Natural killer cell treated with Interleukin-12 subunit alpha and Interleukin-12 subunit beta and Interleukin-15 and Interleukin-18, amount 100 ng/mL, for 72 hours (primary cell): Measurements from ENCODE around the gene PPM1L. TPM values are rescaled to one million over a fixed set of nuclear protein-coding genes. Genes with fewer than 3 reads are reported as not detected.
A peak's percentile ranks its signal among the peaks of the same experiment; 100 is the strongest.

Source experiments
- ATAC-seq, 2 donors: fragments of 150-1000 bp; cut with Tn5 transposase in 1 of 2; sonication (Bioruptor Pico), chemical (Tn5 transposase) in 1 of 2; 2 replicates each; pipeline ENCODE4 v1.10.0; 2021
- DNase-seq: peaks from one replicate; pipeline ENCODE4 v3.0.0; 2022; ENCODE audit warnings: low spot score
- H3K27ac Mint-ChIP-seq, 2 donors: 1 replicate in 1 of 2; 2 replicates in 1 of 2; pipeline ENCODE4 v1.8.0; 2022; ENCODE audit warnings: mixed read lengths in 2 of 2, mild to moderate bottlenecking in 1 of 2, moderate library complexity in 1 of 2
- H3K27me3 Mint-ChIP-seq, 2 donors: 1 replicate in 1 of 2; 2 replicates in 1 of 2; pipeline ENCODE4 v1.8.0; 2022; ENCODE audit warnings: mixed read lengths in 2 of 2
- H3K36me3 Mint-ChIP-seq: one replicate; pipeline ENCODE4 v1.8.0; 2022; ENCODE audit warnings: mixed read lengths
- H3K4me1 Mint-ChIP-seq, 2 donors: 1 replicate in 1 of 2; 2 replicates in 1 of 2; pipeline ENCODE4 v1.8.0; 2022; ENCODE audit warnings: low read depth in 2 of 2, mixed read lengths in 2 of 2, mild to moderate bottlenecking in 1 of 2
- H3K4me3 Mint-ChIP-seq: one replicate; pipeline ENCODE4 v1.8.0; 2022; ENCODE audit warnings: mixed read lengths
- H3K9me3 Mint-ChIP-seq: 2 replicates; pipeline ENCODE4 v1.8.0; 2022; ENCODE audit warnings: mixed read lengths
- total RNA-seq, 2 donors: library from RNA; stranded (reverse); gene quantifications; one replicate each; pipeline ENCODE4 v1.2.3, GENCODE V29; 2022

PPM1L gene
- total RNA-seq, 2 donors from 2014 or later: 14.9 to 15.2 TPM

DNA sequence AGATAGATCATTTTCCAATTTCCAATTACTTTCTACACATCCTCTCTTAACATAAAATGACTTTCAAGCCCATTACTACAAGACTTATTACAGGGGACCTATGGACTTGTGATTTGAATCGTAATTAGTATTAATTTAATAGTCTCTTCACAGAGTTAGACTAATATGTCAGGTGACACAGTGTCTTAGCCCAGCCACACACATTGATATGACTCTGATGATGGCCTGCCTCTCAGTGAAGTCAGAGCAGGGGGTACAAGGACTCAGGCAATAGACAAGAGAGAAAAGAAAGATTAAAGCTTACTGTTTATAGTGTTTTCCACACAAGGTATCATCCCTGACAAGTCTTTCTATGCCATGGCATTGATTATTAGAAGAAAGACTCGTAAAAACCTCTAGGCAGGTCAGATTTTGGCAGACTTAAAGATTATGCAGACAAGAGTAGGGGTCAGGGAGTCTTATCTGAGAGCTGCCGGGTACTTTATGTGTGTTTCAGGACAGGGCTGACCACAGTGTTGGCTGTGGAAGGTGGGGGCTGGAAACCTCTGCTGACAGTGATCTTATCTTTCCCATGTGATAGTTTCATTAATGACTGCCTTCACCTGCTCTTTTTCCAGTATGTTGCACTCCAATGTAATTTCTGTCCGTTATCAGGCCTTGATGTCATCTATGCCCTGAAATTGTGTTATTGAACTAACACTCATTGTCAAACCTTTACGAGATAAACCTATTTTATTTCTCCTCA is 299.0 kb downstream of the PPM1L start:
- no peak for DNase-seq
- no peak overlapping the region for H3K4me3 Mint-ChIP-seq
- no peaks in the 10 kb centered on the region for H3K36me3 Mint-ChIP-seq
- peaks cover 22 to 28% of the 10 kb centered on the region in 2 donors for H3K4me1 Mint-ChIP-seq
- H3K27ac Mint-ChIP-seq: no peak overlapping the region
- no peak for ATAC-seq
- no peaks in the 10 kb centered on the region for H3K27me3 Mint-ChIP-seq
- no peaks in the 10 kb centered on the region for H3K9me3 Mint-ChIP-seq

DNA sequence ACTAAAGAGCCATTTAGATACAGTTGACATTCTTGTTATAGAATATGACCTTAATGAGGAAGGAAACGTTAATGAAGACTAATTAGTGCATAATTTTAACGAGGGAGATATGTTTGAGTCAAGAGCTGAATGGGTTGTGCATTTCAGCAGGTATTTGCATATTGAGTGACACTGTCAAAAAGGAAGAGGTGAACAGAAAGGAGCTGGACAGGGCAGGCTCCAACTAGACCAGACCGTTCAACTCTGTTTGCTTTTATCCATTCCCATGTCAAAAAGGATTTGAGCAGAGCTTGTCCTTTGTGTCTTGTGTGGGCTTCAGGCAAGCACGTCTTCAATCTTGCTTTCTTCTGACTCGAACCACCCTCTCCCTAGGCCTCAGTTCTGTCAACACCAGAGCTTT is 308.4 kb downstream of the PPM1L start:
- Mint-ChIP-seq H3K4me1 (peaks cover 13 to 15% of the 10 kb centered on the region in 2 donors), H3K27me3 (no peaks in the 10 kb centered on the region), H3K9me3 (no peaks in the 10 kb centered on the region), H3K4me3 (no peak overlapping the region), H3K36me3 (peaks cover 9% of the 10 kb centered on the region), H3K27ac (no peak overlapping the region)
- no peak for ATAC-seq
- no peak for DNase-seq

DNA sequence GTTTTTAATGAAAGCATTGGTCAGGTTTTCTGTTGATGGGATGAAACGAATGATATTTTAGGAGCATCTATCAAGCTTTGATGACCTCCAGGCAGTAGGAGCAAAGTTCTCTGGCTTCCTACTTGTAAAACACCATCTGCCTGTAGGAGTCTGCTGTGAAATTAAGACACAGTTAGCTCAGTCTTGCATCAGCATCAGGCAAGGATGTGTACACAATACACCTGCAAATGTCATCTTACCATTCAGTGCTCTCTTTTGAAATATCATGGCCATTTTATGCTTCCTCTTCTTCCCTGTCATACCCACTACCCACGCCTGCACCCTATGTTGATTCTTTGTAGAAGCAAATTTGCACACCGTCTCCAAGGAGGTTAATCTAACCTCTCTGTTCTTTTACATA is 310.9 kb downstream of the PPM1L start:
- no peak overlapping the region for H3K4me3 Mint-ChIP-seq
- H3K4me1 Mint-ChIP-seq: peaks cover 11 to 18% of the 10 kb centered on the region in 2 donors
- no peak for DNase-seq
- H3K27ac Mint-ChIP-seq: peak overlapping the region in 1 of 2 donors; percentile 2
- H3K36me3 Mint-ChIP-seq: peaks cover 9% of the 10 kb centered on the region
- no peak for ATAC-seq
- H3K9me3 Mint-ChIP-seq: no peaks in the 10 kb centered on the region
- H3K27me3 Mint-ChIP-seq: no peaks in the 10 kb centered on the region

DNA sequence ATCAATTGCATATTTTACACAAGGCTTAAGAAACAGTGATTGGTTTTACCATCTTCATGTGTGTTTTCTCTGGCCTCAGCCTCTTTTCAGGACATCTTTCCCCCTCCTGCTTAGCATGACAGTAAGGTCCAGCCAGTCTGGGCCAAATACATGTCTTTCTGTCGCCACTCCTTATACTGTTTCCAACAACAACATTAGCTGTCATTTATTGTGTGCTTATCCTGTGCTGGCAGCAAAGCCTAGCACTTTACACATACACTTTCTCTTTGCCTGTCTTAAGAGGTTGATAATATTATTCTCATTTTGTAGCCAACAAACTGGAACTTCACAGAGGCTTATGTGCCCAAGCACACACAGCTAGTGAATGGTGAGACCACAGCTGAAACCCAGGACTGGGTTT is 311.3 kb downstream of the PPM1L start:
- Mint-ChIP-seq H3K36me3 (peaks cover 9% of the 10 kb centered on the region), H3K9me3 (no peaks in the 10 kb centered on the region), H3K4me1 (peaks cover 11 to 21% of the 10 kb centered on the region in 2 donors), H3K27ac (peak overlapping the region in 1 of 2 donors; percentile 2), H3K4me3 (no peak overlapping the region), H3K27me3 (no peaks in the 10 kb centered on the region)
- ATAC-seq: no peak
- no peak for DNase-seq

DNA sequence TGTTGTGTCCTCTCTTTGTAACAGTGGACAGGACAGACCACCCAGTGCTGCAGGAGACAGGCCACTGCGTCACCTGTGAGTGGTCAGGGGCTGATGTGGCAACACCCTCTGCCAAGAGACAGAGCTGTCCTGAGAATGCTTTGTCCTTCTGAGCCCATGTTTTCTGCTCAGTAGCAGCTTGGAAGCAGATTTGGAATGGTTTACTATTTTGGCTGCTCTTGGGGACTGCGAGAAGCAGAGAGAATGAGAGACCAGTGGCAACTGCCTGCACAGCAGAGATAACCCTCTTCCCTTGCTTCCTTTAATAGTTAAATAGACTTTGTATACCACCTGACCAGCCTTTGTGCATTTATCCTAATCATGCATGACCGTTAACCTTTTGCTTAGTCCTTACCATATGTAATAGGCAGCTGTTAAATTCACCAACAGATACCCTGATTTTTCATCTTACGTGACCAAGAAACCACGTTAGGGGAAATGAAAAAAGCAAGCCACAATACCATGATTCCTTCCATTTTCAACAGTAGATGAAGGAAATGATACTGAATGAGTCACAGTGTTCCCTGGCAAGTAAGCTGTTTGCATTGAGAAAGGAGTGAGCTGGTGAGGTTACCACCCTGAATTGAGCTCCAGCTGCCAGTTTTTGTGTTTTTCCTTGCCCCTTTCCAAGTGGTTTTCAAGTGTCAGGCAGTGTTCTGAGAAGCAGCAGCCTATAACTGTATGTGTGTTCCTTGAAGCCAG is 313.6 kb downstream of the PPM1L start:
- ATAC-seq: peak; percentile 59 to 76
- DNase-seq: no peak

DNA sequence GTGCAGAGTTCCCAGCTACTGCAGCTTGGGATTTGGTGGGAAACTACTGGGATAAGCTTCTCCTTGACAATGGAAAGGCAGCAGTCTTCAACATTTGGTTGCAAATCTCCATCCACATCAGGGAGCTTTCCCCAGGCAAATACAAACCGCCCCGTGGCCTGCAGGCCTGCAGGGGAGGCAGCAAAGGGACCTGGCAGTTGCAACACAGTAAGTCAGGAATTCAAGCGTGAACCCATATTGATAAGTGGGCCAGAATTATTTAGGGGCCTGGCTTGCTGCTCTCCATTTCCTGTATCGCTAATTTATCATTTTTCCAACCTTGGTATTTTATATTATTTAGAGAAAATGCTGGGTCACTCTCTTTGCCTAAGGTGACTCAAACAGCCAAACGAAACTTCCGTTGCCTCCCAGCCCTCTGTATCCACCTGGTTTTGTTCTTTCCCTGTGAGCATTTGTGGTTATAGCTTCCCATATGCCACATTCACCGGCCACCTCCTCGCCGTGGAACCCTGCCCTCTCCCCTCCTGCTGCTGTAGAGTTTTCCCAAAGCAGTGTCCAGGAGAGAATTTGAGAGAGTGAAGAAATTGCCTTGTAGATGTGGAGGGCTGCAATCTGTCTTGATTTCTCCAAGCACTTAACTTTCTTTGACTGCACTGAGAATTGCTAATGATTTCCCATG is 314.4 kb downstream of the PPM1L start:
- no peak overlapping the region for H3K27ac Mint-ChIP-seq

More for the DNA sequence above, 313.6 kb downstream of the PPM1L start:
- Mint-ChIP-seq H3K27me3 (no peaks in the 10 kb centered on the region), H3K36me3 (peaks cover 9% of the 10 kb centered on the region), H3K27ac (peak overlapping the region in 1 of 2 donors; percentile 52), H3K9me3 (no peaks in the 10 kb centered on the region), H3K4me3 (peak overlapping the region; percentile 18), H3K4me1 (peaks cover 14 to 29% of the 10 kb centered on the region in 2 donors)

GRCh38 chr3:161070980-161071663 is 315.1 kb downstream of the PPM1L start:
- Mint-ChIP-seq H3K9me3 (no peaks in the 10 kb centered on the region), H3K27ac (no peak overlapping the region), H3K4me3 (no peak overlapping the region), H3K27me3 (no peaks in the 10 kb centered on the region), H3K36me3 (peaks cover 9% of the 10 kb centered on the region), H3K4me1 (peaks cover 14 to 29% of the 10 kb centered on the region in 2 donors)
- DNase-seq: no peak
- no peak for ATAC-seq

More for the DNA sequence above, 314.4 kb downstream of the PPM1L start:
- ATAC-seq (no peak), DNase-seq (no peak)
- Mint-ChIP-seq H3K4me3 (peak overlapping the region; percentile 39), H3K9me3 (no peaks in the 10 kb centered on the region), H3K36me3 (peaks cover 9% of the 10 kb centered on the region), H3K27me3 (no peaks in the 10 kb centered on the region), H3K4me1 (peaks cover 14 to 29% of the 10 kb centered on the region in 2 donors)

GRCh38 chr3:161072211-161072621 is 316.2 kb downstream of the PPM1L start:
- Mint-ChIP-seq H3K27ac (peak overlapping the region; percentile 54), H3K36me3 (peaks cover 7% of the 10 kb centered on the region), H3K4me1 (peaks cover 14 to 31% of the 10 kb centered on the region in 2 donors), H3K27me3 (no peaks in the 10 kb centered on the region), H3K9me3 (no peaks in the 10 kb centered on the region), H3K4me3 (peak overlapping the region; percentile 18)
- no peak for DNase-seq
- ATAC-seq: peak; percentile 45 to 54

GRCh38 chr3:161072751-161073150 is 316.7 kb downstream of the PPM1L start:
- Mint-ChIP-seq H3K27me3 (no peaks in the 10 kb centered on the region), H3K36me3 (peaks cover 2% of the 10 kb centered on the region), H3K9me3 (no peaks in the 10 kb centered on the region), H3K27ac (peak overlapping the region; percentile 54), H3K4me3 (peak overlapping the region; percentile 18), H3K4me1 (peaks cover 13 to 29% of the 10 kb centered on the region in 2 donors)
- ATAC-seq: no peak
- DNase-seq: no peak

- peak overlapping the region; percentile 18 for H3K4me3 Mint-ChIP-seq
- peak overlapping the region; percentile 54 for H3K27ac Mint-ChIP-seq
- peaks cover 16 to 32% of the 10 kb centered on the region in 2 donors for H3K4me1 Mint-ChIP-seq
- no peaks in the 10 kb centered on the region for H3K9me3 Mint-ChIP-seq
- DNase-seq: no peak
- H3K36me3 Mint-ChIP-seq: no peaks in the 10 kb centered on the region
- no peak for ATAC-seq
- H3K27me3 Mint-ChIP-seq: no peaks in the 10 kb centered on the region
Measured at GRCh38 chr3:161073181-161073580, 317.1 kb downstream of the PPM1L start.

GRCh38 chr3:161081633-161082032 is 325.6 kb downstream of the PPM1L start:
- Mint-ChIP-seq H3K27me3 (no peaks in the 10 kb centered on the region), H3K36me3 (no peaks in the 10 kb centered on the region), H3K27ac (peak overlapping the region in 1 of 2 donors; percentile 59), H3K9me3 (no peaks in the 10 kb centered on the region), H3K4me1 (peaks cover 19 to 25% of the 10 kb centered on the region in 2 donors), H3K4me3 (peak overlapping the region; percentile 4)
- DNase-seq (no peak), ATAC-seq (peak; percentile 85 to 86)

DNA sequence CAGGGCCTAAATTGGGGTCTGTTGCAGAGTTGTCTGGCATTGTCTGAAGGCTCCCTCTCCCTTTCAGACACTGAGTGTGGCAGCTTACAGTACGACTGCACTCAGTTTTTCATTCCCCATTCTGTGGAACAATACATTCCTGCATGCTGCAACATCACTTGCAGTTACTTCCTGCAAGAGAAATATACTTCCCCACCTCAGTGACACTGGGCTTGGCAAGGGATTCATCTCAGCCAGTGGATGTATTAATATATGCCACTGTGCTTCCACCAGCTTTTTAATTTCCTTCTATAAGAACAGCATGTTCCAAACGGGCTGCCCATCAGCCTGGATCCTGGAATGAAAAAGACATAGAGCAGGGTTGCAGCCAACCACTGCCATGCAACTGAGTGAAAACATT is 326.0 kb downstream of the PPM1L start:
- Mint-ChIP-seq H3K27me3 (no peaks in the 10 kb centered on the region), H3K27ac (no peak overlapping the region), H3K9me3 (no peaks in the 10 kb centered on the region), H3K4me1 (peaks cover 18 to 22% of the 10 kb centered on the region in 2 donors), H3K4me3 (peak overlapping the region; percentile 4), H3K36me3 (no peaks in the 10 kb centered on the region)
- no peak for DNase-seq
- ATAC-seq: peak; percentile 41 to 55

DNA sequence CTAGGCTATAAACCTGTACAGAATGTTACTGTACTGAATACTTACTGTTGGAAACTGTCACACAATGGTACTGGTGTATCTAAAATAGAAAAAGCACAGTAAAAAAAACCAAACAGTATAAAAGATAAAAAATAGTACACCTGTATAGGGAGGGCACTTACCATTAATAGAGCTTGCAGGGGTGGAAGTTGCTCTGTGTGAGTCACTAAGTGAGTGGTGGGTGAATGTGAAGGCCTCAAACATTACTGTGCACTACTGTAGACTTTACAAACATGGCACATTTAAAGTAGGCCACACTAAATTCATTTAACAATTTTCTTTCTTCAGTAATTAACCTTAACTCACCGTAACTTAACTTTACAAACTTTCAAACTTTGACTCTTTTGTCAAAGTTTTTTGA is 327.1 kb downstream of the PPM1L start:
- ATAC-seq (no peak), DNase-seq (no peak)
- no peaks in the 10 kb centered on the region for H3K27me3 Mint-ChIP-seq
- no peaks in the 10 kb centered on the region for H3K36me3 Mint-ChIP-seq
- H3K9me3 Mint-ChIP-seq: no peaks in the 10 kb centered on the region
- peaks cover 12 to 14% of the 10 kb centered on the region in 2 donors for H3K4me1 Mint-ChIP-seq
- H3K27ac Mint-ChIP-seq: no peak overlapping the region
- no peak overlapping the region for H3K4me3 Mint-ChIP-seq
